HepG2 (cell line): ENCODE data around the gene RMI2. TPM values are rescaled to one million over a fixed set of nuclear protein-coding genes. Genes with fewer than 3 reads are reported as not detected.

Experiments
- ARID2 ChIP-seq: sonication (generic); formaldehyde crosslinking; IDR thresholded peaks from 2 replicates; pipeline ENCODE4 v1.8.1; 2022; ENCODE audit warnings: mild to moderate bottlenecking, missing genetic modification reagents, borderline replicate concordance
- GATAD2A ChIP-seq: IDR thresholded peaks from 2 replicates; pipeline ENCODE4 v1.6.1; 2016
- HNF4G ChIP-seq, 2 experiments: sonication (generic) in 1 of 2; formaldehyde crosslinking in 1 of 2; IDR thresholded peaks; 2 replicates each; pipeline versions ENCODE4 v1.4.0 to v1.6.1; 2011 to 2020; ENCODE audit warnings: borderline replicate concordance in 2 of 2, low read depth in 2 of 2, mild to moderate bottlenecking in 2 of 2, low read length in 1 of 2, missing genetic modification reagents in 1 of 2, moderate library complexity in 1 of 2
- MIER2 ChIP-seq: IDR thresholded peaks from 2 replicates; pipeline ENCODE4 v1.6.1; 2016; ENCODE audit warnings: missing biosample characterization, missing genetic modification reagents
- PAXIP1 ChIP-seq: sonication (generic); formaldehyde crosslinking; conservative IDR thresholded peaks from 2 replicates; pipeline ENCODE4 v1.4.0; 2020; ENCODE audit warnings: mild to moderate bottlenecking, missing genetic modification reagents, moderate library complexity
- REPIN1 ChIP-seq: sonication (generic); formaldehyde crosslinking; IDR thresholded peaks from 2 replicates; pipeline ENCODE4 v1.8.0; 2022; ENCODE audit warnings: missing genetic modification reagents, low read depth, mild to moderate bottlenecking, borderline replicate concordance
- SMAD3 ChIP-seq: sonication (generic); formaldehyde crosslinking; IDR thresholded peaks from 2 replicates; pipeline ENCODE4 v1.4.0; 2020; ENCODE audit warnings: missing genetic modification reagents
- TRIM24 ChIP-seq: sonication (generic); formaldehyde crosslinking; IDR thresholded peaks from 2 replicates; pipeline ENCODE4 v1.8.0; 2022; ENCODE audit warnings: mild to moderate bottlenecking, missing genetic modification reagents
- ZNF274 ChIP-seq: sonication (generic); formaldehyde crosslinking; IDR thresholded peaks from 2 replicates; pipeline ENCODE4 v1.5.1; 2020; ENCODE audit warnings: mild to moderate bottlenecking, missing genetic modification reagents
- ZNF33B ChIP-seq: sonication (generic); formaldehyde crosslinking; IDR thresholded peaks from 2 replicates; pipeline ENCODE4 v1.5.1; 2020; ENCODE audit warnings: mild to moderate bottlenecking, missing genetic modification reagents
- ZNF431 ChIP-seq: sonication (generic); formaldehyde crosslinking; IDR thresholded peaks from 2 replicates; pipeline ENCODE4 v1.9.0; 2022; ENCODE audit warnings: missing genetic modification reagents, low read depth, mild to moderate bottlenecking, borderline replicate concordance
- ZNF879 ChIP-seq: sonication (generic); formaldehyde crosslinking; IDR thresholded peaks from 2 replicates; pipeline ENCODE4 v1.8.1; 2023; ENCODE audit warnings: missing genetic modification reagents
- polyA plus RNA-seq, 8 experiments: library from polyadenylated mRNA; depleted of rRNA in 3 of 8; stranded (reverse) in 7 of 8; unstranded in 1 of 8; fragments of >200 nt; fragmentation: Illumina TruSeq in 4 of 8; extraction: Trizol in 4 of 8; gene quantifications; 2 replicates each; pipeline versions ENCODE4 v1.2.1 to v1.2.3, GENCODE V29; 2011 to 2016; ENCODE audit warnings: low read depth in 4 of 8, missing spikeins in 1 of 8, mixed read lengths in 1 of 8; ENCODE audit not compliant: insufficient read depth in 1 of 8
- total RNA-seq, 5 experiments: library from RNA; depleted of rRNA; stranded (reverse); fragments of >200 nt; fragmentation: Illumina TruSeq; extraction: Trizol; gene quantifications; 2 replicates each; pipeline ENCODE4 v1.2.3, GENCODE V29; 2016; ENCODE audit warnings: low read depth in 1 of 5
- TF ChIP-seq, protein P1 (sequence below): sonication (generic); formaldehyde crosslinking; IDR thresholded peaks from 2 replicates; pipeline ENCODE4 v1.4.0; 2020; ENCODE audit warnings: mild to moderate bottlenecking, missing genetic modification reagents
- TF ChIP-seq, protein P2 (sequence below): sonication (generic); formaldehyde crosslinking; IDR thresholded peaks from 2 replicates; pipeline ENCODE4 v1.5.1; 2020; ENCODE audit warnings: mild to moderate bottlenecking, missing genetic modification reagents, borderline replicate concordance
- TF ChIP-seq, protein P3 (sequence below): IDR thresholded peaks from 2 replicates; pipeline ENCODE4 v1.6.1; 2016

The RMI2 gene
- total and polyA plus RNA-seq, 2 of the 13 experiments (the other 11 are each of a cell fraction or from before 2014, with no cell fraction given), result 24.5 to 55.7 TPM

GRCh38 chr16:11356573-11357331 lies 11.5 kb downstream of the RMI2 start (continued):
- TF ChIP-seq ZNF431 (no peak), GATAD2A (CRISPR knock-in tag) (peak; percentile 81), REPIN1 (peak; percentile 49; the same call in 1 of the 2 replicates), ZNF33B (CRISPR knock-in tag) (no peak), HNF4G (IDR thresholded peaks at IDR 0.05; ENCODE audit: borderline replicate concordance, low read depth, low read length) (no peak), HNF4G (CRISPR knock-in tag; IDR thresholded peaks at IDR 0.05; ENCODE audit: borderline replicate concordance, low read depth) (no peak; the same call in 1 of the 2 replicates), ZNF274 (CRISPR knock-in tag) (0 out of 2 replicates have a peak, but pooled peaks have one; percentile 32), MIER2 (CRISPR knock-in tag) (no peak), SMAD3 (CRISPR knock-in tag) (peak; percentile 70; the same call in 1 of the 2 replicates), ZNF879 (CRISPR knock-in tag) (no peak), PAXIP1 (CRISPR knock-in tag) (peak; percentile 69), TRIM24 (CRISPR knock-in tag) (no peak), ARID2 (CRISPR knock-in tag) (no peak)
- TF ChIP-seq, protein P1, sequence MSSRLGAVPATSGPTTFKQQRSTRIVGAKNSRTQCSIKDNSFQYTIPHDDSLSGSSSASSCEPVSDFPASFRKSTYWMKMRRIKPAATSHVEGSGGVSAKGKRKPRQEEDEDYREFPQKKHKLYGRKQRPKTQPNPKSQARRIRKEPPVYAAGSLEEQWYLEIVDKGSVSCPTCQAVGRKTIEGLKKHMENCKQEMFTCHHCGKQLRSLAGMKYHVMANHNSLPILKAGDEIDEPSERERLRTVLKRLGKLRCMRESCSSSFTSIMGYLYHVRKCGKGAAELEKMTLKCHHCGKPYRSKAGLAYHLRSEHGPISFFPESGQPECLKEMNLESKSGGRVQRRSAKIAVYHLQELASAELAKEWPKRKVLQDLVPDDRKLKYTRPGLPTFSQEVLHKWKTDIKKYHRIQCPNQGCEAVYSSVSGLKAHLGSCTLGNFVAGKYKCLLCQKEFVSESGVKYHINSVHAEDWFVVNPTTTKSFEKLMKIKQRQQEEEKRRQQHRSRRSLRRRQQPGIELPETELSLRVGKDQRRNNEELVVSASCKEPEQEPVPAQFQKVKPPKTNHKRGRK (CRISPR knock-in tag), result no peak
- TF ChIP-seq, protein P2, sequence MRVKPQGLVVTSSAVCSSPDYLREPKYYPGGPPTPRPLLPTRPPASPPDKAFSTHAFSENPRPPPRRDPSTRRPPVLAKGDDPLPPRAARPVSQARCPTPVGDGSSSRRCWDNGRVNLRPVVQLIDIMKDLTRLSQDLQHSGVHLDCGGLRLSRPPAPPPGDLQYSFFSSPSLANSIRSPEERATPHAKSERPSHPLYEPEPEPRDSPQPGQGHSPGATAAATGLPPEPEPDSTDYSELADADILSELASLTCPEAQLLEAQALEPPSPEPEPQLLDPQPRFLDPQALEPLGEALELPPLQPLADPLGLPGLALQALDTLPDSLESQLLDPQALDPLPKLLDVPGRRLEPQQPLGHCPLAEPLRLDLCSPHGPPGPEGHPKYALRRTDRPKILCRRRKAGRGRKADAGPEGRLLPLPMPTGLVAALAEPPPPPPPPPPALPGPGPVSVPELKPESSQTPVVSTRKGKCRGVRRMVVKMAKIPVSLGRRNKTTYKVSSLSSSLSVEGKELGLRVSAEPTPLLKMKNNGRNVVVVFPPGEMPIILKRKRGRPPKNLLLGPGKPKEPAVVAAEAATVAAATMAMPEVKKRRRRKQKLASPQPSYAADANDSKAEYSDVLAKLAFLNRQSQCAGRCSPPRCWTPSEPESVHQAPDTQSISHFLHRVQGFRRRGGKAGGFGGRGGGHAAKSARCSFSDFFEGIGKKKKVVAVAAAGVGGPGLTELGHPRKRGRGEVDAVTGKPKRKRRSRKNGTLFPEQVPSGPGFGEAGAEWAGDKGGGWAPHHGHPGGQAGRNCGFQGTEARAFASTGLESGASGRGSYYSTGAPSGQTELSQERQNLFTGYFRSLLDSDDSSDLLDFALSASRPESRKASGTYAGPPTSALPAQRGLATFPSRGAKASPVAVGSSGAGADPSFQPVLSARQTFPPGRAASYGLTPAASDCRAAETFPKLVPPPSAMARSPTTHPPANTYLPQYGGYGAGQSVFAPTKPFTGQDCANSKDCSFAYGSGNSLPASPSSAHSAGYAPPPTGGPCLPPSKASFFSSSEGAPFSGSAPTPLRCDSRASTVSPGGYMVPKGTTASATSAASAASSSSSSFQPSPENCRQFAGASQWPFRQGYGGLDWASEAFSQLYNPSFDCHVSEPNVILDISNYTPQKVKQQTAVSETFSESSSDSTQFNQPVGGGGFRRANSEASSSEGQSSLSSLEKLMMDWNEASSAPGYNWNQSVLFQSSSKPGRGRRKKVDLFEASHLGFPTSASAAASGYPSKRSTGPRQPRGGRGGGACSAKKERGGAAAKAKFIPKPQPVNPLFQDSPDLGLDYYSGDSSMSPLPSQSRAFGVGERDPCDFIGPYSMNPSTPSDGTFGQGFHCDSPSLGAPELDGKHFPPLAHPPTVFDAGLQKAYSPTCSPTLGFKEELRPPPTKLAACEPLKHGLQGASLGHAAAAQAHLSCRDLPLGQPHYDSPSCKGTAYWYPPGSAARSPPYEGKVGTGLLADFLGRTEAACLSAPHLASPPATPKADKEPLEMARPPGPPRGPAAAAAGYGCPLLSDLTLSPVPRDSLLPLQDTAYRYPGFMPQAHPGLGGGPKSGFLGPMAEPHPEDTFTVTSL, result 0 out of 2 replicates have a peak, but pooled peaks have one; percentile 35
- TF ChIP-seq, protein P3, sequence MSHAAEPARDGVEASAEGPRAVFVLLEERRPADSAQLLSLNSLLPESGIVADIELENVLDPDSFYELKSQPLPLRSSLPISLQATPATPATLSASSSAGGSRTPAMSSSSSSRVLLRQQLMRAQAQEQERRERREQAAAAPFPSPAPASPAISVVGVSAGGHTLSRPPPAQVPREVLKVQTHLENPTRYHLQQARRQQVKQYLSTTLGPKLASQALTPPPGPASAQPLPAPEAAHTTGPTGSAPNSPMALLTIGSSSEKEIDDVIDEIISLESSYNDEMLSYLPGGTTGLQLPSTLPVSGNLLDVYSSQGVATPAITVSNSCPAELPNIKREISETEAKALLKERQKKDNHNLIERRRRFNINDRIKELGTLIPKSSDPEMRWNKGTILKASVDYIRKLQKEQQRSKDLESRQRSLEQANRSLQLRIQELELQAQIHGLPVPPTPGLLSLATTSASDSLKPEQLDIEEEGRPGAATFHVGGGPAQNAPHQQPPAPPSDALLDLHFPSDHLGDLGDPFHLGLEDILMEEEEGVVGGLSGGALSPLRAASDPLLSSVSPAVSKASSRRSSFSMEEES, result no peak
